Endothelial cell (in vitro differentiated cells): ENCODE results near the gene RAD51B. TPM values are rescaled to one million over a fixed set of nuclear protein-coding genes. Genes with fewer than 3 reads are reported as not detected.

Experiments
- DNase-seq: peaks from one replicate; pipeline ENCODE4 v3.0.0; 2021; ENCODE audit warnings: low spot score
- H3K27ac Mint-ChIP-seq: one replicate; pipeline ENCODE4 v1.8.0; 2021; ENCODE audit warnings: mixed read lengths, inconsistent platforms; ENCODE audit not compliant: unreplicated experiment
- H3K27me3 Mint-ChIP-seq: one replicate; pipeline ENCODE4 v1.8.0; 2021; ENCODE audit warnings: mild to moderate bottlenecking, moderate library complexity, mixed read lengths, inconsistent platforms; ENCODE audit not compliant: unreplicated experiment
- H3K36me3 Mint-ChIP-seq: one replicate; pipeline ENCODE4 v1.8.0; 2021; ENCODE audit warnings: mild to moderate bottlenecking, low read depth, mixed read lengths, inconsistent platforms; ENCODE audit not compliant: unreplicated experiment
- H3K4me1 Mint-ChIP-seq: one replicate; pipeline ENCODE4 v1.8.0; 2021; ENCODE audit warnings: mild to moderate bottlenecking, mixed read lengths, inconsistent platforms; ENCODE audit not compliant: unreplicated experiment
- H3K4me3 Mint-ChIP-seq: one replicate; pipeline ENCODE4 v1.8.0; 2021; ENCODE audit warnings: mild to moderate bottlenecking, mixed read lengths, inconsistent platforms; ENCODE audit not compliant: unreplicated experiment
- H3K9me3 Mint-ChIP-seq: one replicate; pipeline ENCODE4 v1.8.0; 2021; ENCODE audit warnings: mixed read lengths, inconsistent platforms; ENCODE audit not compliant: unreplicated experiment
- CTCF ChIP-seq: fragments of 200-600 bp; sonication (generic); IDR thresholded peaks from one replicate; pipeline ENCODE4 v1.5.0; 2021; ENCODE audit warnings: antibody characterized with exemption; ENCODE audit not compliant: unreplicated experiment
- total RNA-seq: library from RNA; stranded (reverse); fragmentation: NEBNext Ultra II Directional; extraction: Animal tissue kit (Norgen Biotek cat#: 25700); gene quantifications from one replicate; pipeline ENCODE4 v1.2.1, GENCODE V29; 2021; ENCODE audit not compliant: unreplicated experiment

The RAD51B gene
- total RNA-seq, 1 donor from 2014 or later, result 23.5 TPM

GRCh38 chr14:68140076-68140741, 320.6 kb downstream of the RAD51B start:
- Mint-ChIP-seq H3K27ac (peak overlapping the region; percentile 68), H3K4me1 (peaks cover 17% of the 10 kb centered on the region), H3K4me3 (no peak overlapping the region), H3K9me3 (no peaks in the 10 kb centered on the region), H3K27me3 (no peaks in the 10 kb centered on the region), H3K36me3 (no peaks in the 10 kb centered on the region)
- no peak for TF ChIP-seq CTCF
- DNase-seq, result peak; percentile 10

- Mint-ChIP-seq H3K27ac (peak overlapping the region; percentile 68), H3K36me3 (no peaks in the 10 kb centered on the region), H3K9me3 (no peaks in the 10 kb centered on the region), H3K4me1 (peaks cover 17% of the 10 kb centered on the region), H3K4me3 (no peak overlapping the region), H3K27me3 (no peaks in the 10 kb centered on the region)
- no peak for DNase-seq
- no peak for TF ChIP-seq CTCF
Measured at GRCh38 chr14:68140806-68141205, 321.2 kb downstream of the RAD51B start.

- no peaks in the 10 kb centered on the region for H3K9me3 Mint-ChIP-seq
- no peak overlapping the region for H3K4me3 Mint-ChIP-seq
- H3K27ac Mint-ChIP-seq, result no peak overlapping the region
- H3K27me3 Mint-ChIP-seq, result no peaks in the 10 kb centered on the region
- no peak for TF ChIP-seq CTCF
- peaks cover 17% of the 10 kb centered on the region for H3K4me1 Mint-ChIP-seq
- DNase-seq, result no peak
- no peaks in the 10 kb centered on the region for H3K36me3 Mint-ChIP-seq
Measured at GRCh38 chr14:68141281-68142088, 321.9 kb downstream of the RAD51B start.

- no peak for TF ChIP-seq CTCF
- H3K27me3 Mint-ChIP-seq, result no peaks in the 10 kb centered on the region
- H3K4me1 Mint-ChIP-seq, result peaks cover 17% of the 10 kb centered on the region
- H3K4me3 Mint-ChIP-seq, result no peak overlapping the region
- H3K27ac Mint-ChIP-seq, result no peak overlapping the region
- no peak for DNase-seq
- no peaks in the 10 kb centered on the region for H3K36me3 Mint-ChIP-seq
- no peaks in the 10 kb centered on the region for H3K9me3 Mint-ChIP-seq
Measured at GRCh38 chr14:68143341-68143841, 323.8 kb downstream of the RAD51B start.
